Hepatocyte (in vitro differentiated cells): Measurements from ENCODE around the gene AMER2. TPM values are rescaled to one million over a fixed set of nuclear protein-coding genes. Genes with fewer than 3 reads are reported as not detected.

Source experiments
- DNase-seq: peaks from one replicate; pipeline ENCODE4 v3.0.0-alpha.2; 2016; ENCODE audit warnings: low spot score
- H2AFZ ChIP-seq: fragments of 200-600 bp; sonication (generic); 2 replicates; pipeline ENCODE4 v1.6.0; 2016; ENCODE audit warnings: antibody characterized with exemption, mild to moderate bottlenecking
- H3K27ac ChIP-seq: fragments of 200-600 bp; sonication (generic); 2 replicates; pipeline ENCODE4 v1.5.1; 2016; ENCODE audit warnings: mild to moderate bottlenecking
- H3K27me3 ChIP-seq: fragments of 200-600 bp; sonication (generic); 2 replicates; pipeline ENCODE4 v1.6.1; 2016
- H3K36me3 ChIP-seq: fragments of 200-600 bp; sonication (generic); replicated peaks from 2 replicates; pipeline ENCODE4 v1.5.1; 2016; ENCODE audit warnings: low read depth; ENCODE audit not compliant: insufficient read depth
- H3K4me1 ChIP-seq: fragments of 200-600 bp; sonication (generic); 2 replicates; pipeline ENCODE4 v1.5.1; 2016; ENCODE audit warnings: mild to moderate bottlenecking, moderate library complexity; ENCODE audit not compliant: insufficient read depth
- H3K4me2 ChIP-seq: fragments of 200-600 bp; sonication (generic); 2 replicates; pipeline ENCODE4 v1.6.0; 2016
- H3K4me3 ChIP-seq: fragments of 200-600 bp; sonication (generic); 2 replicates; pipeline ENCODE4 v1.5.1; 2016; ENCODE audit warnings: mild to moderate bottlenecking
- H3K79me2 ChIP-seq: fragments of 200-600 bp; sonication (generic); 2 replicates; pipeline ENCODE4 v1.6.0; 2017; ENCODE audit warnings: mild to moderate bottlenecking
- H3K9me2 ChIP-seq: fragments of 200-600 bp; sonication (generic); replicated peaks from 2 replicates; pipeline ENCODE4 v1.6.0; 2017; ENCODE audit warnings: mild to moderate bottlenecking; ENCODE audit not compliant: insufficient read depth
- H3K9me3 ChIP-seq: fragments of 200-600 bp; sonication (generic); 2 replicates; pipeline ENCODE4 v1.5.1; 2016; ENCODE audit warnings: low read depth, mild to moderate bottlenecking
- H4K20me1 ChIP-seq: fragments of 200-600 bp; sonication (generic); 2 replicates; pipeline ENCODE4 v1.6.0; 2016; ENCODE audit warnings: mild to moderate bottlenecking; ENCODE audit not compliant: insufficient read depth, poor library complexity, severe bottlenecking
- EZH2 ChIP-seq: fragments of 200-600 bp; sonication (generic); IDR thresholded peaks from 2 replicates; pipeline ENCODE4 v1.6.1; 2016; ENCODE audit warnings: antibody characterized with exemption, mild to moderate bottlenecking, borderline replicate concordance
- EZH2phosphoT487 ChIP-seq: fragments of 200-600 bp; sonication (generic); IDR thresholded peaks from one replicate; pipeline ENCODE4 v1.6.1; 2018; ENCODE audit warnings: antibody characterized with exemption, mild to moderate bottlenecking, low read depth, moderate library complexity; ENCODE audit not compliant: unreplicated experiment, severe bottlenecking
- WGBS: methylation state at CpG from one replicate; pipeline ENCODE4 v1.1.6; 2016; ENCODE audit warnings: low lambda C conversion rate; ENCODE audit errors: missing lambda C conversion rate; 5-methylcytosine and 5-hydroxymethylcytosine counted together
- polyA plus RNA-seq: library from polyadenylated mRNA; unstranded; fragments of >200 nt; fragmentation: Nextera tagmentation; extraction: Ambion mirVana; gene quantifications from 2 replicates; pipeline ENCODE4 v1.2.1, GENCODE V29; 2016
- total RNA-seq: library from RNA; depleted of rRNA; stranded (reverse); fragments of >200 nt; gene quantifications from 2 replicates; pipeline ENCODE4 v1.2.3, GENCODE V29; 2014
- TF ChIP-seq, protein P1 (sequence below): fragments of 200-600 bp; sonication (generic); IDR thresholded peaks from 2 replicates; pipeline ENCODE4 v1.5.1; 2016; ENCODE audit warnings: antibody characterized with exemption, mild to moderate bottlenecking; ENCODE audit not compliant: poor library complexity

AMER2 gene
- total and polyA plus RNA-seq, 2 experiments from 2014 or later = 0.02 to 0.23 TPM

DNA sequence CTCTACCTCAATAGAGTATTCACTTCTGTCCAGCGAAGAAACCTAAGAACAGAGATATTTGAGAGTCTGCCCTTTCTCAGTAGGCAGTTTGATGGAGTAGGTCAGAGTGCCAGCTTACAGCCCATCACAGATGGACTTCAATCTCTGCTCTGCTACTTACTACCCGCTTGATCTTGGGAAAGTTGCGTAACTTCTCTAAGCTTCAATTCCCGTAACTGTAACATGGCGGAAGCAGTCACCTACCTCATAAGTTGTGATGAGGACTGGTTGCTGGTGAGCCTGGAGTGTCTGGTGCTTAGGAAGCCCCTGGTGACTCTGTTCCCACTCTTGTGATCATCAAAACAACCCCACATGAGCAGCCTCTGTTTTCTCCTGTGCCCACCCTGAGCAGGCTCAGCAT lies 31.0 kb downstream of the AMER2 start:
- 76% methylated on average over 5 of the region's 5 CpGs for WGBS
- Histone ChIP-seq H3K4me3 (no peak overlapping the region), H4K20me1 (no peaks in the 10 kb centered on the region), H2AFZ (no peak overlapping the region), H3K79me2 (no peaks in the 10 kb centered on the region), H3K4me2 (no peak overlapping the region), H3K4me1 (no peaks in the 10 kb centered on the region), H3K36me3 (no peaks in the 10 kb centered on the region), H3K9me3 (no peaks in the 10 kb centered on the region), H3K27ac (no peak overlapping the region), H3K27me3 (peaks cover 20% of the 10 kb centered on the region), H3K9me2 (no peaks in the 10 kb centered on the region)
- TF ChIP-seq EZH2phosphoT487 = no peak
- DNase-seq = no peak

DNA sequence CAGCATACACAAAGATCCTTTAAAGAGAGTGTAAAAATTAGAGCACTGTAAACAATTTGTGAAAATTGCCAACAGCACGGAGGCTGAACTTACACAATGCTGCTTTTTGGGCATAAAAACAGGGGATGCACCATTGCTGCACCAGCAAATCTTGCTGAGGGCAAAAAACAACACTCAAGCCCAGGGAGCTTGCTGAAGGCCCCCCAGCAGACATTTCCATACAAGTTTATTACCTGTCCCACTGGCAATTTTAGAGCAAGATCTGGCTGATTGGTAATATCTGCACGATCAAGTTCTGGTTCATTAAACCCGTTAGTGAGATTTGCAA lies 34.3 kb downstream of the AMER2 start:
- no peaks in the 10 kb centered on the region for H3K4me1 ChIP-seq
- no peaks in the 10 kb centered on the region for H3K36me3 ChIP-seq
- H3K9me3 ChIP-seq = no peaks in the 10 kb centered on the region
- no peak for DNase-seq
- no peak overlapping the region for H3K4me2 ChIP-seq
- WGBS = 58% methylated on average over 3 of the region's 3 CpGs
- peaks cover 23% of the 10 kb centered on the region for H3K27me3 ChIP-seq
- no peak overlapping the region for H3K27ac ChIP-seq
- H2AFZ ChIP-seq = no peak overlapping the region
- TF ChIP-seq EZH2 (no peak), EZH2phosphoT487 (no peak)
- TF ChIP-seq, protein P1, sequence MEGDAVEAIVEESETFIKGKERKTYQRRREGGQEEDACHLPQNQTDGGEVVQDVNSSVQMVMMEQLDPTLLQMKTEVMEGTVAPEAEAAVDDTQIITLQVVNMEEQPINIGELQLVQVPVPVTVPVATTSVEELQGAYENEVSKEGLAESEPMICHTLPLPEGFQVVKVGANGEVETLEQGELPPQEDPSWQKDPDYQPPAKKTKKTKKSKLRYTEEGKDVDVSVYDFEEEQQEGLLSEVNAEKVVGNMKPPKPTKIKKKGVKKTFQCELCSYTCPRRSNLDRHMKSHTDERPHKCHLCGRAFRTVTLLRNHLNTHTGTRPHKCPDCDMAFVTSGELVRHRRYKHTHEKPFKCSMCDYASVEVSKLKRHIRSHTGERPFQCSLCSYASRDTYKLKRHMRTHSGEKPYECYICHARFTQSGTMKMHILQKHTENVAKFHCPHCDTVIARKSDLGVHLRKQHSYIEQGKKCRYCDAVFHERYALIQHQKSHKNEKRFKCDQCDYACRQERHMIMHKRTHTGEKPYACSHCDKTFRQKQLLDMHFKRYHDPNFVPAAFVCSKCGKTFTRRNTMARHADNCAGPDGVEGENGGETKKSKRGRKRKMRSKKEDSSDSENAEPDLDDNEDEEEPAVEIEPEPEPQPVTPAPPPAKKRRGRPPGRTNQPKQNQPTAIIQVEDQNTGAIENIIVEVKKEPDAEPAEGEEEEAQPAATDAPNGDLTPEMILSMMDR = no peak
- no peak overlapping the region for H3K4me3 ChIP-seq
- H3K79me2 ChIP-seq = no peaks in the 10 kb centered on the region
- H4K20me1 ChIP-seq = no peaks in the 10 kb centered on the region
- no peaks in the 10 kb centered on the region for H3K9me2 ChIP-seq

DNA sequence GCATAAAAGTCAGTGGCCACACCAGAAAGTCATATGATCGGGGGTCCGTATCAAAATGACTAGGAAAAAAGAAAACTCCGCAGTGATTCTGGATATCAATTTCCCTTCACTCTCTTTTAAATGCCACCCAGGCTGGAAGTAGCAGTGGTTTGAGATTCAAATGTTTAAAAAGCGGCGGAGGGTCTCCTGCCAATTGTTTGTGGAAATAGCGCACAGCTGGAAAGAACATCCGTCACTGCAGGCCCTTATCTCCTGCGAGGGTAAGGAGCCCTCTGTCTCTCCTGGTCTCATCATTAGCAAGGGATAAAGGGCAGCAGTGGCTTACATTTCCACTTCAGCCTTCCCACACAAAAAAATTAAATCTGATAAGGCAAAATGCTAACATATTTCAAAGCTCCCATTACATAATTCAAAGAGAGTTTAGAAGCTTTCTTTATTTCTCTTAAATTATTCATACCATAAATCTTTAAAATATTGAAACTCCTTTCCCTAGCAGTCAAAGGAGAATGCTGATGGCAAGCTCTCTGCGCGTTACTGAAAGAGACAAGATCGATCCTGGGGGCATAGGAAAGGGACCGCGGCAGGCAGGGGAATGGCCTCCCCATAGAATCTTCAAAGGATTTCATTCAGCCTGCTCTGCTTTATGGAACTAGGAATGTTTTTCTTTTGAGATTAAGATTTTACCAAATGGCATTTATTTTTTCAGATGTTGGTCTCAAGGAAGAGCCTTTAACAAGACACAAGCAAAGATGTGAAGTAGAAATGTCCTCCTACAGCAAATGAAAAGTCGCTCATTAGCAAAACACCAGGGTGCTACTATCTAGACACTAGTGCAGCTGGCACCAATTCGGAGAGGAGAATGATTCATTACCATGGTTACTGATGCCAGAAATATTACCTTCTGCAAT lies 35.0 kb downstream of the AMER2 start:
- Histone ChIP-seq H3K27ac (no peak overlapping the region), H3K27me3 (peaks cover 23% of the 10 kb centered on the region), H3K4me3 (no peak overlapping the region), H3K4me2 (no peak overlapping the region), H3K36me3 (no peaks in the 10 kb centered on the region), H3K9me3 (no peaks in the 10 kb centered on the region), H3K9me2 (no peaks in the 10 kb centered on the region), H3K79me2 (no peaks in the 10 kb centered on the region), H2AFZ (no peak overlapping the region), H4K20me1 (no peaks in the 10 kb centered on the region), H3K4me1 (no peaks in the 10 kb centered on the region)
- no peak for DNase-seq
- TF ChIP-seq EZH2 = no peak
- TF ChIP-seq EZH2phosphoT487 = no peak
- TF ChIP-seq, protein P1 = no peak
- 18% methylated on average over 15 of the region's 15 CpGs for WGBS

DNA sequence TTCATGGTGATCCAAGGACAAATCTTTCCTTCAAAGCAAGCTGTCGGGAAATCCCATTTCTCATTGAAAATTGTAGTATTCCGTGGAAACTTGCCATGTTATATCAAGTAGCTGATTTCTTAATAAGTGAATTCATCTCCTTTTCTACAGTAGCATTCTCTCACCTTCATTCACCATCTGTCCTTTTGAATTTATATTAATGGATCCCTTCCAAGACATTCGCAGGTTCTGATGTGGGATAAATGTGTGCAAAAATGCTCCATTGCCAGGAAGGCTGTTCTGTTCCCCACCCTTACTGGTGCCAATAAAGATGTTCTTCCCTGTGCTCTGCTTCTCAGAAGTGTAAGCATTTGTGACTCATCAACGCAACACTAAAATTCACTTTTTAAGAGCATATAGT lies 36.2 kb downstream of the AMER2 start:
- no peaks in the 10 kb centered on the region for H3K9me2 ChIP-seq
- H3K4me3 ChIP-seq = no peak overlapping the region
- peaks cover 23% of the 10 kb centered on the region for H3K27me3 ChIP-seq
- no peaks in the 10 kb centered on the region for H3K36me3 ChIP-seq
- no peaks in the 10 kb centered on the region for H4K20me1 ChIP-seq
- H3K4me1 ChIP-seq = no peaks in the 10 kb centered on the region
- no peak for DNase-seq
- H3K27ac ChIP-seq = no peak overlapping the region
- H2AFZ ChIP-seq = no peak overlapping the region
- no peak overlapping the region for H3K4me2 ChIP-seq
- no peaks in the 10 kb centered on the region for H3K79me2 ChIP-seq
- no peaks in the 10 kb centered on the region for H3K9me3 ChIP-seq
- WGBS = 95% methylated on average over 4 of the region's 4 CpGs
- TF ChIP-seq, protein P1 = no peak
- TF ChIP-seq EZH2 = no peak
- TF ChIP-seq EZH2phosphoT487 = no peak
